Erythroblast (primary cell): ENCODE results near the gene RABL2B.

Experiments
- DNase-seq, 2 experiments: peaks; one replicate each; lab custom pipeline; 2025; lab: John Stamatoyannopoulos, UW
- GATA1 ChIP-seq: IDR thresholded peaks from 2 replicates; pipeline ENCODE4 v1.6.1; 2011; ENCODE audit warnings: low read depth, mild to moderate bottlenecking, control low read depth, low read length, moderate library complexity
- POLR2A ChIP-seq: IDR thresholded peaks from 2 replicates; pipeline ENCODE4 v1.6.1; 2011; ENCODE audit warnings: mild to moderate bottlenecking, low read length

Gene RABL2B

DNA sequence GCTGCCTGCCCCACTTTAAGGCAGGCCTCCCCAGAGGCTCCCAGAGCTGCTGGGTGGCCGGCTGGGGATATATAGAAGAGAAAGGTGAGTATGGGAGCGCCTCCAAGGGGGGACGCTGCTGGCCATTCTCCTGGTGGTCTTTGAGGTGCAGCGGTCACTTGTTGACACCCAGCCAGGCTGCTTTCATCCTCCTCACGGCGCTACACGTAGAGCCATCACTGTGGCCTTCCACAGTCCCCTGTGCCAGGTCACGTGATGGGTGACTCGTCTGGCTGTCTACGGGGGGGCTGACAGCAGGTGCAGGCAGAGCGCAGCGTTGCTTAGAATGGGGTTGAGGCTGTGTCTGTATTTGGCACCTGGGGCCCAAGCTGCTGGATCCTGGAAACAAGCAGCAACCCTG, 43.5 kb downstream of the RABL2B start:
- TF ChIP-seq GATA1, result no peak
- no peak for TF ChIP-seq POLR2A
- no peak for DNase-seq

DNA sequence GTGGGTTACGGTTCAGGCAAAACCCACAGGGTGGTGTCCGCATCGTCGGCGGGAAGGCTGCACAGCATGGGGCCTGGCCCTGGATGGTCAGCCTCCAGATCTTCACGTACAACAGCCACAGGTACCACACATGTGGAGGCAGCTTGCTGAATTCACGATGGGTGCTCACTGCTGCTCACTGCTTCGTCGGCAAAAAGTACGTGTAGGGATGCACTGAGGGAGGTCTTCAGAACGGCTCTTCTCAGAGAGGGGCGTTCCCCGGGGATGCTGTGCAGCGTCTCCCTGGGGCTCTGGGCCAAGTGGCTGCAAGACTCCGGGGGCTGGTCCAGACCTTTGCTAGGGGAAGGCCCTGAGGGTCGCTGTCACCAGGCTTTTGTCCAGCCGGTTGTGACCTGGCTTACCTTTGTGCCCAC, 44.2 kb downstream of the RABL2B start:
- DNase-seq, result no peak
- TF ChIP-seq POLR2A, result no peak
- TF ChIP-seq GATA1, result no peak

DNA sequence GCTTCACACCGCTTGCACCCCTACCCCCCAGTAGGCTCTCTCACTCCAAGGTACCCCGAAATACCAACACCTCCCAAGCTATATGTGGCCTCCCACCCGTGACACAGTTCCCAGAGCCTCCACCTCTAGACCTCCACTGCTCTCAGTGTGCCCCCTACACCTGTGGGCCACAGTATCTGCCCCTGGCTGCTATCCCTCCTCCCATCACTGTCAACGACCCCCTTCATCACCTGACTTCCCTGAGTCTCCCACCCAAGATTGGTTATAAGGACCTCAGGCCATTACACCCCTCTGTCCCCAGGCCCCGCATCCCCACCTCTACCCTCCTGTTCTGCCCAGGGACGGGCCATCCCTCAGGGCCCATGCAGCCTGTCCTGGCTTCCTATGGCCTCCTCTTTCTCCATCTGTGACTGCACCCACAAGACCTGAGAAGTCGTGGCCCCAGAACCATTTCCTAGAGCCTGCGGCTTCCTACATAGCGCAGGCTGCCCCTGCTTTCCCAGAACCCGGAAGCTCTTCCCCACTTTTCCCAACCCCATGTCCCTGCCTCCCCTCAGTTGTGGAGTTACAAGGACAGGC, 44.7 kb downstream of the RABL2B start:
- TF ChIP-seq POLR2A (no peak), GATA1 (no peak)
- DNase-seq, result no peak

DNA sequence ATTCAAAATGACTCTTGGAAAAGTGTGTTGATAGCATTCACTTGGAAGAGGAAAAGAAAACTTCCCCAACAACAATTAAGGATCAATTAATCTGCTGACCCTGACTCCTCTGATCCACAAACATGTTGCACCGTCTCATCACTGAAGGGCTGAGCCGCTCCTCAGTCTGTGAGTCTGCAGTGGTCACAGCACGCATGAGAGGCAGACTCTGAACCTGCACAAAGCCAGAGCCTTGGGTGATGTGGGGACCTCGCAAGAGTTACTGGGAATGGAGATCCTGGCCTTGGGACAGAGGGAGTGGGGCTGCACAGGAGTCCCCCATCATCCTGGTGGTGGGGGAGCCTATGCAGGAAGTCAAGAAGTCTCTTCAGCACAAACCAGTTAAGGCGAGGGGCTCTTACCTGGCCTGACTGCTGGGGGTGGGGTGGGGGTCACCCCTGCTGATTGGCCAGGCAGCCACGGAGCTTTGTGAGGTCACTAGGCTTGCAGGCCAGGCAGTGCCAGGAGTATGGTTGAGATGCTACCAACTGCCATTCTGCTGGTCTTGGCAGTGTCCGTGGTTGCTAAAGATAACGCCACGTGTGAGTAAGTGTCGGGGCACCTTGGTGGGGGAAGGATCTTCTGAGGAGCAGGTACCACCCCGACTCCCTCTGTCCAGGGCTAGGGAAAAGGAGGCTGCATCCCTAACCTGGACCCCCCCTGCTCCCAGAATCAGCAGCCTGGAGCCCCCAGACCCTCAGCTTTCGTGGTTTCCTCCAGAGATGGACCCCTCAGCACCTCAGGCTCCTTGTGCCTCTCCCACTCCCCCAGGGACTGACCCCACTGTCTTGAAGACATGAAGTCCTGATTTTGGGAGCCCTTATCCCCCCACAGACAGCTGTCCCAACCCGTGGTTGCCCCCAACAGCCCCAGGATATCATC, 45.4 kb downstream of the RABL2B start, which contains the start of gene ACR:
ACR (plus strand) TSS at position 477 of the 921 bp plus-strand sequence; CDS start at position 509, 32 bp downstream.
- no peak for TF ChIP-seq GATA1
- no peak for TF ChIP-seq POLR2A
- DNase-seq, result no peak

DNA sequence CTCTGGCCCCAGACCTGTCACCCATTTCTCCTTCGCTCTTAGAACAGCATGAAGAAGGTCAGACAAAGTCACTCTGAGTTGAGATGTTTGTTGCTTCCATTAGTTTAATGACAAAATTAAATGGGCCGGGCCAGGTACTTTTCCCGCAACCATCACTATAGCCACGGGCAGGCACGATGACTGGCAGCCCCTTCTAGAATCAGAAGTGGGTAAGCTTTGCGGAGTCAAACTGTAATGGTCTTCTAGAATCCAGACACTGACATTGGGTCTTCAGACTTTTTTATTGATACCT, 47.8 kb downstream of the RABL2B start:
- TF ChIP-seq GATA1 (no peak), POLR2A (no peak)

DNA sequence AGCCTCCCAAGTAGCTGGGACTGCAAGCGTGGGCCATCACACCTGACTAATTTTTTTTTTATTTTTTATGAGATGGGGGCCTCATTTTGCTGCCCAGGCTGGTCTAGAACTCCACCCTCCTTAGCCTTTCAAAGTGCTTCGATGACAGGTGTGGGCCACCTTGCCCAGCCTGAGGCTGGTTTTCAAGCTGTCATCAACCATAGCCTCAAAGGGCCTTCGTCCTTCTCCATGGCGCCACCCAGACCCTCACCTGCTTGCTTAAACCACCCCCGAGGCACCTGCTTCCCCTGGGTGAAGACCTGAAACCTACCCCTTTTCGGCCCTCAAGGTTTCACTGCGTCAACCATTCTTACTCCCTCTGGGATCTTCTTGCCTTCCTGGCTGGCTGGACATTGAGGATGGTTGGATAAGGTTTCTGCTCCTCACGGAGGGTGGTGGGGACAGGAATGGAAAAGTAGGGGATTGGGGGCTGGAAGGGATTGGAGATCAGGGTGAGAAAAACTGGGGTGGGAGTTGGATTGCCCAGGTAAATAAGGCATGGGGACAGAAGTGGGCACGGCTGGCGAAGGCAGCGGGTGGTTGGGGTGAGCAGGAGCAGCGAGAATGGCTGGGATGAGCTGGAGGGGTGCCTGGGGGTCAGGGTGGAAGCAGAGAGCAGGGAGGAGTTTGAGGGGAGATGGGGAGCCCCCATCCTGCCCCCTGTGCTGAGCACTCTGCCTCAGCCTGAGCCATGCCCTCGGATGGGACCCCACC, 48.3 kb downstream of the RABL2B start:
- DNase-seq, result no peak
- no peak for TF ChIP-seq POLR2A
- no peak for TF ChIP-seq GATA1

More for the DNA sequence above, 47.8 kb downstream of the RABL2B start:
- no peak for DNase-seq

DNA sequence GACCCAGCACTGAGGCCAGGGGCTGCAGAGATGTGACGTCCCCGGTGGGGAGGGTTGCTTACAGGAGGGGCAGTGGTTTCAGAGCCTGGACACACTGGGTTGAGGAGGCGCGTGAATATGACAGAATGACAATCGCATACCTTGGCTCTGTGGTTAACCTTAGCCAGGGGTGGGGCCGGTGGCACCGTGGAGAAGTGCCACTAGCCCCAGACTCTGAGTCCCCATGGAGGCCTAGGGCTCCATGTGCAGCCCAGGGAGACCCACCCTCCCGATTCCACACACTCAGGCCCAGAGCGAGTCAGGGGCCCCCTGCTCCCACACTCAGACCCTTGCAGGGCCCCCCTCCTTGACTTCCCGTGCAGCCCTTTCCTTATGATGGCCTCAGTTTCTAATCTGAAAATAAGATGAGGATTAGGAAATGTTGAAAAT, 49.1 kb downstream of the RABL2B start:
- TF ChIP-seq POLR2A (no peak), GATA1 (no peak)
- no peak for DNase-seq

DNA sequence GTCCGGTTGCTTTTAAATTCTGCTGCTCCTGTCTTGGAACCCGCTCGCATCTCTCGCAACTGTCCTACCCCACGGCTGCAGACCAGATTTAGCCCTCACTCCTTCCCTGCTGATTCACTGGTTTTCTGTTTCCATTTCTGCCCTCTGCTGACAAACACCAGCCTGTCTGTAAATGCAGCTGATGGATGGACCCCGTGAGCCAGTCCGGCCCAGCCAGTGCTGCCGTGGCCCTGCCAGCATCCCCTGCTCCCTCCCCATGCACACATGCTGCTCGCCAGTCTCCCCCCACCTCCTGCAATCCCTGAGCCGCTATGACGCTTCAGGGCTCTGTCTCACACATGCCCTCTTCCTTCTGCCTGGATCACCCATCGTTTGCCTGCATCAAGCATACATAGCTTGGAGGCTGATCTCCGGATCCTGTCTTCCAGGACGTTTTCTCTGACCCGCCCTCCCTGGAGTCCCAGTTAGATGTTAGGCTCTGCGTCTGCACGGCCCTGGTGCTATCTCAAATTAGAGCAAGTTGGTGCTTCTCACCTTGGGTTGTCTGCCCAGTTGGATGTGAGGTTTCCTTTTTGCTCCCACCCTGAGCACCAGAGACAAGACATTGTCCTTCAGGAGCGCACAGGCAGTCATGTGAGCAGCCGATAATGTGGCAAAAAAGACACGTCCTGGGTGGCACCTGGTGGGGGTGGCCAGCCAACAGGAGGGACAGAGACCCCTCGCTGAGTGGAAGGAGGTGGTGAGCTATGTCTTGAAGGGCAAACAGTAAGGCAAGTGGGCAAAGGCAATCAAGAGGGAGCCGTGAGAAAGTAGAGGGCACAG, 49.7 kb downstream of the RABL2B start:
- no peak for TF ChIP-seq GATA1
- TF ChIP-seq POLR2A, result no peak
- DNase-seq, result no peak

DNA sequence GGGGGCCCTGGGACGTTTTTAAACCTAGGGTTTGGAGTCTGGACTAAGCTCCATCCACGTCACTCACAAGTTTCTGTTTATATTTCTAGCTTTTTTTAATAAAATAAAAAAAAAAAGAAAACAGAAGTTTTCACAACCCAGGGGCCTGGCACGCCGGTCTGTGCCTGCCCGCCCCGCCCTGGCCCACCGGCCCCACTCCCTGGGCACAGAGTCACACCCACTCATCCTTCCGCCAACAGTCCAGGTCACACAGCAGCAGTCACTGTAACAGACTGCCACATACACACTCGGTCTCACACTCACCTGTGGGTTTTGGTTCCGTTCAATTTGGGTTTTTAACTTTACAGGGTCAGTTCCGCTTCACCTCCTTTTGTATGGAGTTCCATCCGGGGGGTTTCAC, 50.8 kb downstream of the RABL2B start:
- TF ChIP-seq POLR2A, result no peak
- TF ChIP-seq GATA1, result no peak
- DNase-seq, result no peak

DNA sequence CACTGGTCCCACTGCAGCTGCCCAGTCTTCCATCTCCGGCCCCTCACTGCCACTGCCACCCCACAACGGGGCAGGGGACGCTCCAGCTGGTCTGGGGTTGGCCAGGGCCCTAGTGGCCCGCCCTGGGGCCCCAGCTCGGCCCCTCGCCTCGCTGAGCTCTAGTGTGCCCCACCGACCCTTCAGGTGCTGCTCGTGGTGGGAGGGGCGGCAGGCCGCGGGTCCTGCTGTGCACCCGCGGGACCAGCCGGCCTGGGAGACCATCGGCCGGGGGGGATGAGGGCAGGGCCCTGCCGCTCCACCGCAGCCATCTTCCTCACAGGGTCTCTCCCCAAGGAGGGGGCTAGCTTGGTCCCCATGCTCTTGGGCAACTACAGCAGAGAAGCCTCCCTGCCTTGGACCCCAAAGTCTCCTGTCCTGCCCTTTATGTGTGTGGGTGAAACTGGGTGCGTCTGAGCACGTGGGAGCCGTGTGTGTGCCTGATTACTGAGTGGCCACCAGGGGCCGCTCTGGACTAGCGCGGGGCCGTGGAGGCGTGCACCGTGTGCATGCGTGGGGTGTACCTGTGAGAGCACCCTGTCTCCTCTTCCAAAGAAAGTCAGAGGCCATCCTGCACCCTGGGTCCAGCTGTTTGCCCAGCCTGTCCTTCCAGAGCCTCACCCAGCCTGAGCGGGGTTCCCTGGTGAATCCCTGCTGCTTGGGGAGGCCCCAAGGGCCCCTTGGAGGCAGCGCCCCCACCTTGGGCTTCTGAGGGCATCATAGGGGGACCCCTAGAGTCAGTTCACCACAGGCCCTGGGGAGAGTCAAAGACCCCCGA, 51.4 kb downstream of the RABL2B start:
- TF ChIP-seq POLR2A, result no peak
- TF ChIP-seq GATA1, result no peak
- peak; percentile 54 to 61 for DNase-seq

DNA sequence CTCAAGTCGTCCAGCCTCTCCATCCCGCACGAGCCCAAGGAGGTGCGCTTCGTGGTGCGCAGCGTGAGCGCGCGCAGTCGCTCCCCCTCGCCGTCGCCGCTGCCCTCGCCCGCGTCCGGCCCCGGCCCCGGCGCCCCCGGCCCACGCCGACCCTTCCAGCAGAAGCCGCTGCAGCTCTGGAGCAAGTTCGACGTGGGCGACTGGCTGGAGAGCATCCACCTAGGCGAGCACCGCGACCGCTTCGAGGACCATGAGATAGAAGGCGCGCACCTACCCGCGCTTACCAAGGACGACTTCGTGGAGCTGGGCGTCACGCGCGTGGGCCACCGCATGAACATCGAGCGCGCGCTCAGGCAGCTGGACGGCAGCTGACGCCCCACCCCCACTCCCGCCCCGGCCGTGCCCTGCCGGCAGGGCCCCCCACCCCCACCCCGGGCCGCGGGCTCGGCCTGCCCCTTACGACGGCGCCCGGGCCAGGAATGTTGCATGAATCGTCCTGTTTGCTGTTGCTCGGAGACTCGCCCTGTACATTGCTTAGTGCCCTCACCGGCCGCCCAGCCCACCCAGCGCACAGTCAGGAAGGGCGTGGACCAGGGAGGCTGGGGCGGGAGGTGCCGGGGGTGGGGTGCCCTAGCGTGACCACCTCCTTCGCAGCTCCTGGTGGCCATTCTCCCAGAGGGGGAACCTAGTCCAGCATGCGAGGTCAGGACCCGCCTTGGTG, 52.3 kb downstream of the RABL2B start:
- TF ChIP-seq GATA1 (no peak), POLR2A (no peak)

More for the DNA sequence above, 52.3 kb downstream of the RABL2B start:
- no peak for DNase-seq
